ENCODE results near the gene PPM1L. TPM values are rescaled to one million over a fixed set of nuclear protein-coding genes. Genes with fewer than 3 reads are reported as not detected.

Gene PPM1L
- polyA plus RNA-seq, 3 donors: 1.3 to 3.8 (median 2.6) TPM

DNA sequence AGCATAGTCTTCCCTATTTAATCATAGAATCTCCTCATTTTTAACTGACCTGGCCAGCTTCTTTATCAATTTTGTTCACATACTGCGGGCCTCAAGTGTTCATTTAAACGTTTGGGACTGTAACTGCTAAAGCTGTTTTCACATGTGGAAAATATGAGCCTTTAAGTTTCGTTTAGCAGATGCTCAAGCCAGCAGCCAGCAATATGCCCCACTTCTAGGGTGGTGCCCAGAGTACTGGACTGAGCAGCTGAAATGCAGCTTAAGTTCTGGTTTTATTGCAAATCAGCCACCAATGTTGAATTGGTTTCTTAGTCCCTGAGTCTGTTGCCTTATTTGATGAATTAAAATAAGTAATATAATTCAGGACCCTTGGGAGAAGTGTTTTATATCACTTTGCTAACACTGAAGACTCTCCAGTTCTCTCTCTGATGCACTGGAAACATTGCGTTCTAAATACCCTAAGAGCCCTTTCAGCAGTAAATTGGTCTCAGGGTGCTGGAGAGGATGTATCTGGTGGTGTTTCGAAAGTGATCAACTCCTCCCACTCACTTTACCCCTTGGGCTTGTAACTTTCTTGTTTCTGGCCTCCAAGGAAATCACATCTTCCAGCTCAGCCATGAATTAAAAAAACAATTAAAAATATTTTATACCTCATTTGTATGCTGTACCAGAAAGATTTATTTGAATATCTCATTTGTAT lies 287.5 kb downstream of the PPM1L start:
- 76 to 91% (median 78%) methylated on average over 5 of the region's 5 CpGs for WGBS, 3 donors

DNA sequence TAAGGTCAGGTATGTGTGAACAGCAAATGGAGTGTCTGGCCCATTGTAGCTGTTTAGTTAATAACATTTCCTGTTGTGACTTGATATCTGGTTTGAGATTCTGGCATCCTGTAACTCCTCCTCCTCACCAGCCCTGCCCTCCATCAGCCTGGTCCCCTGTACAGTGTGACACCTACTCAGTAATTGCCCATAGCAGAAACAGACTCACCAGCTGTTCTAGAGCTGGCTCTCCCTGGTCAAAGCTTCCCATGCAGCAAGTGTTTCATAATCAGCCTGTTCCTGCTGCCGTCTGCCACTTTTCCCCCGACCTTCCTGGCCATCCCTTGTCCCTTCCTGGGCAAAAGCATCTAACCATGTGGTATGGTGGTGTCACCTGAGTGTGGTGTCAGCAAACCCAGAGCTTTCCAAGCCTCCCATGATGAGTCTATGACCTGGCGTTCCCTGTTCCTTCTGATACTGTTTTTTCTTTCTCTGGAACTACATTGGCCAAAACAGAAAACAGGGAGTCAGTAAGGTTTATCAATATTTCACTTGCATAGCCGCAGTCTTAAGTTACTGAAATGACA lies 293.7 kb downstream of the PPM1L start:
- no peak overlapping the region for H3K27ac ChIP-seq (ENCODE audit: low read depth, low read length)
- WGBS, 3 donors: 67 to 81% (median 74%) methylated on average over 4 of the region's 4 CpGs

More for the DNA sequence above, 287.5 kb downstream of the PPM1L start:
- no peak overlapping the region for H3K27ac ChIP-seq (ENCODE audit: low read depth, low read length)

DNA sequence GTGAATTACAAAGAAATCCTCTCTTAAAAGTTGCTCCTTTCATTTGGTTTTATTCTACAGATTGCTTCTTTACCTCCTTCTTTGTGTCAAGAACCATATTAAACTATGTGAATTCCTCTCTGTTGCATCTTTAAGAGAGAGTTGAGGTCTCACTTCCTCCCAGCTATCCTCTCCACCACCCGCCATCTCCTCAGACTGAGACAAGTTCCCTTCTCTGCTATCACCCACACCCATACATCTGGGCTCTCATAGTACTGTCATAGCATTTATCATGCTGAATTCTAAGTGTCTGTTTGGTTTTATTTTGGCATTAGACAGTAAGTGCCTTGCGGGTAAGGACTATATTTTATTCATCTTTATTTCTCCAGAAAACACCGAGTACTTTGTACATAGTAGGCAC lies 294.9 kb downstream of the PPM1L start:
- H3K27ac ChIP-seq (ENCODE audit: low read depth, low read length): no peak overlapping the region
- 79 to 93% (median 83%) methylated on average over 3 of the region's 3 CpGs for WGBS, 3 donors

DNA sequence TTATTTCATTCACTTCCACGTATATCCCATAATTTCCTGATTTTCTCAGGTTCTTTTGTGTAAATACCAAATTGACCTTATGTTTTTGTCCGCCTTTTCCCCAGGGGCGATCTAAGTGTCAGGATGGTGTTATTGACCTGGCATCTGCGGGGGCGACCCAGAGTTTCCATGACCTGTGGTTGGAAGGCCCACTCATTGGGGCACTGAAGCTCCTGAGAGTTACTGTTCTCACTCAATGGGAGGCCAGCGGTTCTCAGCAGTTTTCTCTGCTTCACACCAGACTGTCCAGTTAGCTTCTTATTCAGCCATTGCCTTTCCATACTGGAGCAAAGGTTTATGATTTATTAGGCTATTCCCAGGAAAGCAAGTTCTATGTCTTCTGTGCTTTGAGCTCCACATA lies 295.8 kb downstream of the PPM1L start:
- H3K27ac ChIP-seq (ENCODE audit: low read depth, low read length): no peak overlapping the region
- 87 to 92% (median 92%) methylated on average over 6 of the region's 6 CpGs for WGBS, 3 donors

DNA sequence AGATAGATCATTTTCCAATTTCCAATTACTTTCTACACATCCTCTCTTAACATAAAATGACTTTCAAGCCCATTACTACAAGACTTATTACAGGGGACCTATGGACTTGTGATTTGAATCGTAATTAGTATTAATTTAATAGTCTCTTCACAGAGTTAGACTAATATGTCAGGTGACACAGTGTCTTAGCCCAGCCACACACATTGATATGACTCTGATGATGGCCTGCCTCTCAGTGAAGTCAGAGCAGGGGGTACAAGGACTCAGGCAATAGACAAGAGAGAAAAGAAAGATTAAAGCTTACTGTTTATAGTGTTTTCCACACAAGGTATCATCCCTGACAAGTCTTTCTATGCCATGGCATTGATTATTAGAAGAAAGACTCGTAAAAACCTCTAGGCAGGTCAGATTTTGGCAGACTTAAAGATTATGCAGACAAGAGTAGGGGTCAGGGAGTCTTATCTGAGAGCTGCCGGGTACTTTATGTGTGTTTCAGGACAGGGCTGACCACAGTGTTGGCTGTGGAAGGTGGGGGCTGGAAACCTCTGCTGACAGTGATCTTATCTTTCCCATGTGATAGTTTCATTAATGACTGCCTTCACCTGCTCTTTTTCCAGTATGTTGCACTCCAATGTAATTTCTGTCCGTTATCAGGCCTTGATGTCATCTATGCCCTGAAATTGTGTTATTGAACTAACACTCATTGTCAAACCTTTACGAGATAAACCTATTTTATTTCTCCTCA lies 299.0 kb downstream of the PPM1L start:
- WGBS, 3 donors: 73 to 81% (median 77%) methylated on average over 5 of the region's 5 CpGs
- H3K27ac ChIP-seq (ENCODE audit: low read depth, low read length): no peak overlapping the region

DNA sequence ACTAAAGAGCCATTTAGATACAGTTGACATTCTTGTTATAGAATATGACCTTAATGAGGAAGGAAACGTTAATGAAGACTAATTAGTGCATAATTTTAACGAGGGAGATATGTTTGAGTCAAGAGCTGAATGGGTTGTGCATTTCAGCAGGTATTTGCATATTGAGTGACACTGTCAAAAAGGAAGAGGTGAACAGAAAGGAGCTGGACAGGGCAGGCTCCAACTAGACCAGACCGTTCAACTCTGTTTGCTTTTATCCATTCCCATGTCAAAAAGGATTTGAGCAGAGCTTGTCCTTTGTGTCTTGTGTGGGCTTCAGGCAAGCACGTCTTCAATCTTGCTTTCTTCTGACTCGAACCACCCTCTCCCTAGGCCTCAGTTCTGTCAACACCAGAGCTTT lies 308.4 kb downstream of the PPM1L start:
- WGBS, 3 donors: 85 to 89% (median 86%) methylated on average over 5 of the region's 5 CpGs

DNA sequence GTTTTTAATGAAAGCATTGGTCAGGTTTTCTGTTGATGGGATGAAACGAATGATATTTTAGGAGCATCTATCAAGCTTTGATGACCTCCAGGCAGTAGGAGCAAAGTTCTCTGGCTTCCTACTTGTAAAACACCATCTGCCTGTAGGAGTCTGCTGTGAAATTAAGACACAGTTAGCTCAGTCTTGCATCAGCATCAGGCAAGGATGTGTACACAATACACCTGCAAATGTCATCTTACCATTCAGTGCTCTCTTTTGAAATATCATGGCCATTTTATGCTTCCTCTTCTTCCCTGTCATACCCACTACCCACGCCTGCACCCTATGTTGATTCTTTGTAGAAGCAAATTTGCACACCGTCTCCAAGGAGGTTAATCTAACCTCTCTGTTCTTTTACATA lies 310.9 kb downstream of the PPM1L start:
- H3K27ac ChIP-seq (ENCODE audit: low read depth, low read length): no peak overlapping the region
- 71 to 81% (median 73%) methylated on average over 3 of the region's 3 CpGs for WGBS, 3 donors

More for the DNA sequence above, 308.4 kb downstream of the PPM1L start:
- H3K27ac ChIP-seq (ENCODE audit: low read depth, low read length): no peak overlapping the region

DNA sequence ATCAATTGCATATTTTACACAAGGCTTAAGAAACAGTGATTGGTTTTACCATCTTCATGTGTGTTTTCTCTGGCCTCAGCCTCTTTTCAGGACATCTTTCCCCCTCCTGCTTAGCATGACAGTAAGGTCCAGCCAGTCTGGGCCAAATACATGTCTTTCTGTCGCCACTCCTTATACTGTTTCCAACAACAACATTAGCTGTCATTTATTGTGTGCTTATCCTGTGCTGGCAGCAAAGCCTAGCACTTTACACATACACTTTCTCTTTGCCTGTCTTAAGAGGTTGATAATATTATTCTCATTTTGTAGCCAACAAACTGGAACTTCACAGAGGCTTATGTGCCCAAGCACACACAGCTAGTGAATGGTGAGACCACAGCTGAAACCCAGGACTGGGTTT lies 311.3 kb downstream of the PPM1L start:
- H3K27ac ChIP-seq (ENCODE audit: low read depth, low read length): no peak overlapping the region
- 55 to 96% (median 84%) methylated on average over 1 of the region's 1 CpG for WGBS, 3 donors

DNA sequence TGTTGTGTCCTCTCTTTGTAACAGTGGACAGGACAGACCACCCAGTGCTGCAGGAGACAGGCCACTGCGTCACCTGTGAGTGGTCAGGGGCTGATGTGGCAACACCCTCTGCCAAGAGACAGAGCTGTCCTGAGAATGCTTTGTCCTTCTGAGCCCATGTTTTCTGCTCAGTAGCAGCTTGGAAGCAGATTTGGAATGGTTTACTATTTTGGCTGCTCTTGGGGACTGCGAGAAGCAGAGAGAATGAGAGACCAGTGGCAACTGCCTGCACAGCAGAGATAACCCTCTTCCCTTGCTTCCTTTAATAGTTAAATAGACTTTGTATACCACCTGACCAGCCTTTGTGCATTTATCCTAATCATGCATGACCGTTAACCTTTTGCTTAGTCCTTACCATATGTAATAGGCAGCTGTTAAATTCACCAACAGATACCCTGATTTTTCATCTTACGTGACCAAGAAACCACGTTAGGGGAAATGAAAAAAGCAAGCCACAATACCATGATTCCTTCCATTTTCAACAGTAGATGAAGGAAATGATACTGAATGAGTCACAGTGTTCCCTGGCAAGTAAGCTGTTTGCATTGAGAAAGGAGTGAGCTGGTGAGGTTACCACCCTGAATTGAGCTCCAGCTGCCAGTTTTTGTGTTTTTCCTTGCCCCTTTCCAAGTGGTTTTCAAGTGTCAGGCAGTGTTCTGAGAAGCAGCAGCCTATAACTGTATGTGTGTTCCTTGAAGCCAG lies 313.6 kb downstream of the PPM1L start:
- no peak overlapping the region for H3K27ac ChIP-seq (ENCODE audit: low read depth, low read length)
- WGBS, 3 donors: 55 to 56% (median 55%) methylated on average over 5 of the region's 5 CpGs

DNA sequence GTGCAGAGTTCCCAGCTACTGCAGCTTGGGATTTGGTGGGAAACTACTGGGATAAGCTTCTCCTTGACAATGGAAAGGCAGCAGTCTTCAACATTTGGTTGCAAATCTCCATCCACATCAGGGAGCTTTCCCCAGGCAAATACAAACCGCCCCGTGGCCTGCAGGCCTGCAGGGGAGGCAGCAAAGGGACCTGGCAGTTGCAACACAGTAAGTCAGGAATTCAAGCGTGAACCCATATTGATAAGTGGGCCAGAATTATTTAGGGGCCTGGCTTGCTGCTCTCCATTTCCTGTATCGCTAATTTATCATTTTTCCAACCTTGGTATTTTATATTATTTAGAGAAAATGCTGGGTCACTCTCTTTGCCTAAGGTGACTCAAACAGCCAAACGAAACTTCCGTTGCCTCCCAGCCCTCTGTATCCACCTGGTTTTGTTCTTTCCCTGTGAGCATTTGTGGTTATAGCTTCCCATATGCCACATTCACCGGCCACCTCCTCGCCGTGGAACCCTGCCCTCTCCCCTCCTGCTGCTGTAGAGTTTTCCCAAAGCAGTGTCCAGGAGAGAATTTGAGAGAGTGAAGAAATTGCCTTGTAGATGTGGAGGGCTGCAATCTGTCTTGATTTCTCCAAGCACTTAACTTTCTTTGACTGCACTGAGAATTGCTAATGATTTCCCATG lies 314.4 kb downstream of the PPM1L start:
- H3K27ac ChIP-seq (ENCODE audit: low read depth, low read length): no peak overlapping the region
- 80 to 90% (median 89%) methylated on average over 9 of the region's 9 CpGs for WGBS, 3 donors

DNA sequence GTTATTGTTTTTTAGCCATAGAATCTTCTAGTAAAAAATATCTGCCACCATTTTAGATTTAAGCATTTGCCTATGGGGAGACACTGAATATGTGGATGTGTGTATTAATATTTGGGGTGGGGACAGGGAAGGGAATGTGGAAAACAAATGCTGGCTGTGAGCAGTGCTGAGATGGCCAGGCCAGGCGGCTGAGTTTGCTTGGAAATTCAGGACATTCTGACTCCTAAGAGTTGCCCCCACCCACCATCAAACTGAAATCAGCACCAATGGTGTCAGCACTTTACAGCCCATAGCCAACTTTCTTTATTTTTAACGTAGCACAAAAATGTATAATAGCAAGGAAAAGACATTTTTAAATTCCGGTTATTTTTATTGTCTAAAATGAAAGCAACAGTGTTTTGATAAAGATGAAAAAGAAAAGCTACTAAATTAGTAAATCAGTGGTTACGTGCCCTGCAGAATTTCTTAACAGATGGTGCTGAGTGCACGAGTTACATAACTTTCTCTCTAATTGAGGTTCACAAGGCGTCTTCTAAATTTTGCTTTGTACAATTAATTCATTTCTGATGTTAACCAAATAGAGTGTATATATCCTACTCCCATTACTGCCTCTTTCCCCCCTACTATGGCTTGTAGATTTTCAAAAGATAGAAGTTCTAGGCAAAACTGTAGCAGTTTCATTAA lies 315.1 kb downstream of the PPM1L start:
- H3K27ac ChIP-seq (ENCODE audit: low read depth, low read length): no peak overlapping the region
- 59 to 82% (median 68%) methylated on average over 6 of the region's 6 CpGs for WGBS, 3 donors

DNA sequence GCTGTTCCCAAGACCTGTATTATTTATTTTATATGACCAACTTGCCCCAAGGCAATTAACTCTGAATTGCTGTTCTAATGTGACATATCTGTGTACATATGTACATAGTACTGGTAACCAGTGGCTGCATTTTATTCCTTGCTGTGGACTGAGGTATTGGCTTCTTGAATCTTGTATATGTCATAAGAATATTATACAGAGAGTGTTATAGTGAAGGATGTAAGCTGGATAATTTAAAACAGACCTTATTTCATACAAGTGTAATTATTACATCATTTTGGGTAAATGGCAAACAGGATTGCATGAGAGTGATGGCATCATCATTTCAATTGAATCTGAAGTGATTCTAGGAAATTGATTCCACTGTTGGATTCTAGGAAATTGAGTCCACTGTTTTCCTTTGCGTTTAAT lies 316.2 kb downstream of the PPM1L start:
- WGBS, 3 donors: 83 to 92% (median 88%) methylated on average over 1 of the region's 1 CpG
- H3K27ac ChIP-seq (ENCODE audit: low read depth, low read length): no peak overlapping the region

DNA sequence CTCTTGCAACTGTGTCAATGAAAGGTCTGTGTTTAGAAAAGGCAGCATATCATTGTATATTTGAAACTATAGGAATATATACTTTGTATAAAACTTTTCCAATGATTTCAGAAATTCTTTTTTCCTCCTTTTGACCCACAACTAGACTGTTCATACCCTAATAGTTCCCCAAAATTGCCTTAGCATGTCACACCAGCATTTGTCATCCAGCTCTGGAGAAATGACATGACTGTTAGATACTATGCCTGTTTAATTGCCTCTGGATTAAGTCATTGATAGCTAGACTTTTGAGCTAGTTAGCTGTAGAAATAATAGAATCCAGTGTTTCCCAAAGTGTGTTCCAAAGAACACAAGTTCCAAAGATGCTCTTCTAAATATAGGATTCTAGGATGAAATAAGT lies 316.7 kb downstream of the PPM1L start:
- H3K27ac ChIP-seq (ENCODE audit: low read depth, low read length): no peak overlapping the region

DNA sequence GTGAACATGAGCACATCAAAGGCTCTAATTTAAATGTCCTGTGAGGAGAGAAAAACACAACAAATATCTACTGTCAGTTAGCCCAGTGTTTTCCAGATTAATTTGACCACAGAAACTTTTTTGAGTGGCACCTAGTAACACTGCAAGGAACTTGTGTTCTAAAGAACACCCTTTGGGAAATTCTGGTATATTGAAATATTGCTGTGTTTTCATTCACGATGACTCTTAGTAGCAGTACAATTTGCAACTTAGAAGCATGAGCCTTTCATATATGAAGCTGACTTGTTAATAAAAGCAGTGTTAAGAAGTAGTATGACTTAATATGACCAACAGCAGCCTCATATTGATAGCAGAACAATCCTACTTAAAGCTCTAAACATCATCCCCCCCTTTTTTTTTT lies 317.1 kb downstream of the PPM1L start:
- H3K27ac ChIP-seq (ENCODE audit: low read depth, low read length): no peak overlapping the region
- WGBS, 3 donors: 91 to 97% (median 97%) methylated on average over 1 of the region's 1 CpG

DNA sequence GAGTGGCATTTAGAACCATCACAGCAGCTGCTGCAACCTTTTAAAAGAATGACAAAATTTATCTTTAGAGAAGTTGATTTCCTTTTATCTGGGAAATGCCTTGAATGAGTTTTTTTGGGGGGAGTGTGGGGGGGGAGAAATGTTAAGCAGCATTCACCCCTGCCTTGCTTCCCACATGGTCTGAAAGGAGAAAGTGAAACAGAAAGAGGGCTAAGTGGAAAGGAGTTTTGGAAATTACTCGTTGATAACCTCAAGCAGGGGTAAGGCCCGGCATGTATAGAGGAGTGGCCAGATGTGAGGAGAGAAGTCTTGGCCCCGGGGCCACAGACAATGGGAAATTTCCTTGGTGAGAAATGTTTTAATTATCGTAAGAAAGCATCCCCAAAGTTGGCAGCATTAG lies 325.6 kb downstream of the PPM1L start:
- WGBS, 3 donors: 31 to 75% (median 32%) methylated on average over 4 of the region's 4 CpGs
- no peak overlapping the region for H3K27ac ChIP-seq (ENCODE audit: low read depth, low read length)

DNA sequence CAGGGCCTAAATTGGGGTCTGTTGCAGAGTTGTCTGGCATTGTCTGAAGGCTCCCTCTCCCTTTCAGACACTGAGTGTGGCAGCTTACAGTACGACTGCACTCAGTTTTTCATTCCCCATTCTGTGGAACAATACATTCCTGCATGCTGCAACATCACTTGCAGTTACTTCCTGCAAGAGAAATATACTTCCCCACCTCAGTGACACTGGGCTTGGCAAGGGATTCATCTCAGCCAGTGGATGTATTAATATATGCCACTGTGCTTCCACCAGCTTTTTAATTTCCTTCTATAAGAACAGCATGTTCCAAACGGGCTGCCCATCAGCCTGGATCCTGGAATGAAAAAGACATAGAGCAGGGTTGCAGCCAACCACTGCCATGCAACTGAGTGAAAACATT lies 326.0 kb downstream of the PPM1L start:
- 41 to 79% (median 41%) methylated on average over 2 of the region's 2 CpGs for WGBS, 3 donors
- no peak overlapping the region for H3K27ac ChIP-seq (ENCODE audit: low read depth, low read length)

DNA sequence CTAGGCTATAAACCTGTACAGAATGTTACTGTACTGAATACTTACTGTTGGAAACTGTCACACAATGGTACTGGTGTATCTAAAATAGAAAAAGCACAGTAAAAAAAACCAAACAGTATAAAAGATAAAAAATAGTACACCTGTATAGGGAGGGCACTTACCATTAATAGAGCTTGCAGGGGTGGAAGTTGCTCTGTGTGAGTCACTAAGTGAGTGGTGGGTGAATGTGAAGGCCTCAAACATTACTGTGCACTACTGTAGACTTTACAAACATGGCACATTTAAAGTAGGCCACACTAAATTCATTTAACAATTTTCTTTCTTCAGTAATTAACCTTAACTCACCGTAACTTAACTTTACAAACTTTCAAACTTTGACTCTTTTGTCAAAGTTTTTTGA lies 327.1 kb downstream of the PPM1L start:
- no peak overlapping the region for H3K27ac ChIP-seq (ENCODE audit: low read depth, low read length)
- WGBS, 3 donors: 96 to 100% (median 99%) methylated on average over 1 of the region's 1 CpG

DNA sequence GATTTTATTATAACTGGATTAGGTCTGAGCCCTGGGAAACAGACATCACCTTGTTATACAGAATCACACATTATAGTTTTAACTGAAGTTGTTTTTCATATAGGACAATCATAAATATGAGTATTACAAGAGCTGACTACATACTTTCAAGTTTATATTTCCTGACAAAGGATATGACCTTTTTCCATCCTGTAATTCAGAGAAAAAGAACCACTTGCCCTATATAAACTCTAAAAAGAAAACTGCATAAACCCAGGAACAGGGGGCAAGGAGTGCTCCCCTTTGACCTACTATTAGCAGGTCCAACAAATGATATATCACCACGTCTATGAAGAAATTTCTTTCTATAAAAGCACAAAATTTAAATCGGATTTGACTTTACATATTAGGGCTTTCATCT lies 328.2 kb downstream of the PPM1L start:
- H3K27ac ChIP-seq (ENCODE audit: low read depth, low read length): no peak overlapping the region
- WGBS, 3 donors: 78 to 83% (median 82%) methylated on average over 2 of the region's 2 CpGs

All from adipose tissue (tissue), 3 donors.